Adrenal gland (tissue), 5 donors: ENCODE results near the gene CEP162.

Source experiments
- CTCF ChIP-seq, 6 experiments: fragments of 450-650 bp in 4 of 6; fragments of 200-600 bp in 2 of 6; sonication (generic) in 1 of 6; IDR thresholded peaks; 1 replicate in 5 of 6; 2 replicates in 1 of 6; pipeline versions ENCODE4 v1.5.1 to v1.8.0; 2016 to 2021; ENCODE audit warnings: antibody characterized with exemption in 6 of 6, mild to moderate bottlenecking in 2 of 6, moderate library complexity in 1 of 6
- POLR2A ChIP-seq, 2 donors: fragments of 450-650 bp; IDR thresholded peaks; one replicate each; pipeline ENCODE4 v1.6.1; 2017; ENCODE audit warnings: antibody characterized with exemption in 2 of 2, mild to moderate bottlenecking in 2 of 2, moderate library complexity in 1 of 2
- donor health status: DM: no; HTN: no; CAD: no.

- TF ChIP-seq CTCF (IDR thresholded peaks at IDR 0.05) (no peak), POLR2A (IDR thresholded peaks at IDR 0.05) (no peak)
Observed at GRCh38 chr6:84119277-84119676, 108.2 kb downstream of the CEP162 start.
